H1 (cell line): ENCODE measurements around the gene ZMPSTE24. TPM values are rescaled to one million over a fixed set of nuclear protein-coding genes. Genes with fewer than 3 reads are reported as not detected.

ENCODE experiments used
- CTCF ChIA-PET: fragments of 300-600 bp; sonication (Branson Sonifier 250); formaldehyde crosslinking; loops from one replicate; lab custom pipeline; 2021; ENCODE audit not compliant: partially characterized antibody; lab: Charles Lee
- POLR2A ChIA-PET: fragments of 300-600 bp; sonication (Branson Sonifier 250); formaldehyde crosslinking; loops from one replicate; lab custom pipeline; 2021; ENCODE audit warnings: inconsistent platforms; ENCODE audit not compliant: partially characterized antibody; lab: Charles Lee
- DNase-seq, 2 experiments: peaks; one replicate each; pipeline versions ENCODE4 v3.0.0 to v3.0.0-alpha.2; 2010 to 2022; ENCODE audit warnings: low spot score in 2 of 2, low read depth in 1 of 2, mixed read lengths in 1 of 2
- FAIRE-seq: peaks from 2 replicates; lab custom pipeline; 2011; peaks lifted over from hg19 to GRCh38; lab: Jason Lieb, UNC
- H2AFZ ChIP-seq: 2 replicates; pipeline ENCODE4 v1.8.1; 2012; ENCODE audit warnings: low read length, inconsistent platforms
- H2AK5ac ChIP-seq: 2 replicates; pipeline ENCODE4 v1.6.1; 2013; ENCODE audit warnings: low read depth, low read length
- H2BK120ac ChIP-seq: replicated peaks from 2 replicates; pipeline ENCODE3; 2013; ENCODE audit warnings: low read depth, low read length, inconsistent platforms
- H2BK12ac ChIP-seq: 2 replicates; pipeline ENCODE4 v1.6.1; 2013; ENCODE audit warnings: low read depth, low read length
- H2BK15ac ChIP-seq: 2 replicates; pipeline ENCODE4 v1.6.1; 2013; ENCODE audit warnings: low read length
- H2BK20ac ChIP-seq: 2 replicates; pipeline ENCODE4 v1.6.1; 2013; ENCODE audit warnings: low read length
- H2BK5ac ChIP-seq: 2 replicates; pipeline ENCODE4 v1.6.1; 2013; ENCODE audit warnings: low read depth, low read length
- H3K14ac ChIP-seq: 2 replicates; pipeline ENCODE4 v1.6.1; 2013; ENCODE audit warnings: inconsistent platforms; ENCODE audit not compliant: insufficient read length
- H3K18ac ChIP-seq: 2 replicates; pipeline ENCODE4 v1.6.1; 2013; ENCODE audit warnings: low read length; ENCODE audit errors: extremely low read depth
- H3K23ac ChIP-seq: 2 replicates; pipeline ENCODE4 v1.6.1; 2013; ENCODE audit warnings: inconsistent platforms; ENCODE audit not compliant: insufficient read length
- H3K23me2 ChIP-seq: 2 replicates; pipeline ENCODE4 v1.6.1; 2013; ENCODE audit warnings: low read depth, low read length
- H3K27ac ChIP-seq: 2 replicates; pipeline ENCODE4 v1.6.1; 2011; ENCODE audit warnings: low read depth, low read length, inconsistent platforms
- H3K27me3 ChIP-seq, 4 experiments: replicated peaks in 1 of 4; 1 replicate in 1 of 4; 2 replicates in 3 of 4; pipeline versions ENCODE4 v1.6.1 to v1.8.1; 2011 to 2013; ENCODE audit warnings: low read length in 3 of 4, mild to moderate bottlenecking in 3 of 4, inconsistent platforms in 2 of 4, mixed read lengths in 2 of 4, moderate library complexity in 1 of 4; ENCODE audit not compliant: control insufficient read depth in 3 of 4, insufficient read depth in 3 of 4; ENCODE audit errors: extremely low read depth in 1 of 4
- H3K36me3 ChIP-seq, 4 experiments: 2 replicates each; pipeline versions ENCODE4 v1.6.1 to v1.8.1; 2011 to 2013; ENCODE audit warnings: mild to moderate bottlenecking in 4 of 4, low read length in 3 of 4, moderate library complexity in 2 of 4, control low read depth in 1 of 4, inconsistent platforms in 1 of 4; ENCODE audit not compliant: insufficient read depth in 4 of 4, control insufficient read depth in 2 of 4
- H3K4ac ChIP-seq: replicated peaks from 2 replicates; pipeline ENCODE3; 2013; ENCODE audit warnings: low read length, low read depth, mixed read lengths, inconsistent platforms; ENCODE audit not compliant: insufficient read length
- H3K4me1 ChIP-seq, 4 experiments: replicated peaks in 1 of 4; 1 replicate in 1 of 4; 2 replicates in 3 of 4; pipeline versions ENCODE4 v1.6.1 to v1.8.1; 2011 to 2013; ENCODE audit warnings: low read length in 3 of 4, inconsistent platforms in 2 of 4, mixed read lengths in 1 of 4; ENCODE audit not compliant: insufficient read depth in 4 of 4, control insufficient read depth in 3 of 4
- H3K4me2 ChIP-seq, 2 experiments: 2 replicates each; pipeline versions ENCODE4 v1.6.1 to v1.8.1; 2011 to 2013; ENCODE audit warnings: low read depth in 2 of 2, low read length in 2 of 2, control low read depth in 1 of 2, inconsistent platforms in 1 of 2, mild to moderate bottlenecking in 1 of 2; ENCODE audit not compliant: insufficient read depth in 1 of 2
- H3K4me3 ChIP-seq, 4 experiments: fragments of 200-600, 300-600 bp in 1 of 4; sonication (generic), shearing (Covaris generic), sonication (Bioruptor Twin) in 1 of 4; 2 replicates each; pipeline versions ENCODE4 v1.5.1 to v1.8.1; 2011 to 2016; ENCODE audit warnings: low read length in 4 of 4, low read depth in 3 of 4, control low read depth in 2 of 4, inconsistent platforms in 2 of 4, mild to moderate bottlenecking in 2 of 4, mixed read lengths in 1 of 4, moderate library complexity in 1 of 4; ENCODE audit not compliant: insufficient read depth in 2 of 4; ENCODE audit errors: extremely low read depth in 1 of 4
- H3K56ac ChIP-seq: replicated peaks from 2 replicates; pipeline ENCODE3; 2013; ENCODE audit warnings: low read depth, mild to moderate bottlenecking, mixed read lengths, low read length, inconsistent platforms; ENCODE audit not compliant: insufficient read length
- H3K79me1 ChIP-seq: 2 replicates; pipeline ENCODE4 v1.6.1; 2013; ENCODE audit warnings: low read depth, low read length, control low read depth
- H3K79me2 ChIP-seq, 2 experiments: 2 replicates each; pipeline versions ENCODE4 v1.6.1 to v1.8.1; 2012 to 2013; ENCODE audit warnings: low read length in 2 of 2, mild to moderate bottlenecking in 2 of 2, inconsistent platforms in 1 of 2; ENCODE audit not compliant: insufficient read depth in 2 of 2, control insufficient read depth in 1 of 2
- H3K9ac ChIP-seq, 4 experiments: replicated peaks in 1 of 4; 1 replicate in 1 of 4; 2 replicates in 3 of 4; pipeline versions ENCODE4 v1.6.1 to v1.8.1; 2011 to 2013; ENCODE audit warnings: low read depth in 3 of 4, low read length in 3 of 4, control low read depth in 2 of 4, mild to moderate bottlenecking in 2 of 4, moderate library complexity in 2 of 4, inconsistent platforms in 1 of 4; ENCODE audit errors: extremely low read depth in 1 of 4
- H3K9me3 ChIP-seq, 2 experiments: 2 replicates each; pipeline versions ENCODE4 v1.6.1 to v1.8.1; 2012 to 2013; ENCODE audit warnings: mild to moderate bottlenecking in 2 of 2, moderate library complexity in 2 of 2, control low read depth in 1 of 2, inconsistent platforms in 1 of 2, low read depth in 1 of 2, low read length in 1 of 2, mixed read lengths in 1 of 2; ENCODE audit not compliant: insufficient read depth in 2 of 2
- H4K20me1 ChIP-seq, 2 experiments: replicated peaks in 1 of 2; 2 replicates each; pipeline versions ENCODE3 to v1.8.1; 2011 to 2013; ENCODE audit warnings: inconsistent platforms in 2 of 2, low read length in 2 of 2, mild to moderate bottlenecking in 1 of 2; ENCODE audit not compliant: insufficient read depth in 2 of 2, control insufficient read depth in 1 of 2
- H4K5ac ChIP-seq: 2 replicates; pipeline ENCODE4 v1.6.1; 2013; ENCODE audit warnings: low read length, low read depth, mixed read lengths, inconsistent platforms; ENCODE audit not compliant: insufficient read length
- H4K8ac ChIP-seq: 2 replicates; pipeline ENCODE4 v1.8.0; 2013; ENCODE audit warnings: mild to moderate bottlenecking, moderate library complexity, low read length, inconsistent platforms; ENCODE audit not compliant: insufficient read depth; ENCODE audit errors: extremely low read depth
- H4K91ac ChIP-seq: replicated peaks from 2 replicates; pipeline ENCODE3; 2013; ENCODE audit warnings: low read length, mixed read lengths, inconsistent platforms; ENCODE audit not compliant: insufficient read length
- CTCF ChIP-seq, 3 experiments: IDR thresholded peaks; 1 replicate in 2 of 3; 2 replicates in 1 of 3; pipeline versions ENCODE4 v1.5.1 to v1.6.1; 2011; ENCODE audit warnings: low read length in 3 of 3, mild to moderate bottlenecking in 3 of 3, inconsistent platforms in 2 of 3, low read depth in 1 of 3, moderate library complexity in 1 of 3; ENCODE audit not compliant: insufficient read depth in 1 of 3; ENCODE audit errors: control extremely low read depth in 1 of 3
- HDAC6 ChIP-seq: IDR thresholded peaks from one replicate; pipeline ENCODE4 v1.7.1; 2012; ENCODE audit warnings: low read depth, mild to moderate bottlenecking, inconsistent platforms, low read length, moderate library complexity
- KDM4A ChIP-seq: IDR thresholded peaks from one replicate; pipeline ENCODE4 v1.7.1; 2012; ENCODE audit warnings: low read depth, mild to moderate bottlenecking, moderate library complexity, low read length, inconsistent platforms; ENCODE audit not compliant: severe bottlenecking
- RBBP5 ChIP-seq: IDR thresholded peaks from 2 replicates; pipeline ENCODE4 v1.7.1; 2012; ENCODE audit warnings: low read depth, mild to moderate bottlenecking, inconsistent platforms, low read length, moderate library complexity, borderline replicate concordance
- RNF2 ChIP-seq: fragments of 200-900, 300-1000 bp; sonication (generic); IDR thresholded peaks from 2 replicates; pipeline ENCODE4 v1.7.1; 2016; ENCODE audit warnings: borderline replicate concordance, low read depth, mild to moderate bottlenecking, antibody characterized with exemption, low read length; ENCODE audit not compliant: poor library complexity, severe bottlenecking; ENCODE audit errors: missing control alignments
- SIX5 ChIP-seq: IDR thresholded peaks from 2 replicates; pipeline ENCODE4 v1.6.1; 2011; ENCODE audit warnings: mild to moderate bottlenecking, low read depth, low read length
- SP2 ChIP-seq: IDR thresholded peaks from 2 replicates; pipeline ENCODE4 v1.6.1; 2012; ENCODE audit warnings: mild to moderate bottlenecking, low read length, inconsistent platforms
- SRF ChIP-seq: IDR thresholded peaks from 2 replicates; pipeline ENCODE4 v1.6.1; 2011; ENCODE audit warnings: mild to moderate bottlenecking, low read depth, low read length, moderate library complexity
- TAF1 ChIP-seq: IDR thresholded peaks from 2 replicates; pipeline ENCODE4 v1.6.1; 2011; ENCODE audit warnings: mild to moderate bottlenecking, low read depth, low read length
- TEAD4 ChIP-seq: IDR thresholded peaks from 2 replicates; pipeline ENCODE4 v1.6.1; 2012; ENCODE audit warnings: low read depth, low read length, inconsistent platforms, mixed read lengths
- YY1 ChIP-seq: IDR thresholded peaks from 2 replicates; pipeline ENCODE4 v1.6.1; 2011; ENCODE audit warnings: low read depth, mild to moderate bottlenecking, low read length
- WGBS, 2 experiments: shearing (Covaris generic) in 1 of 2; methylation state at CpG; one replicate each; pipeline versions ENCODE4 v1.1.6 to v1.1.7; 2013 to 2015; ENCODE audit warnings: low lambda C conversion rate in 2 of 2, mixed read lengths in 2 of 2, inconsistent platforms in 1 of 2, low coverage in 1 of 2, missing lambda C conversion rate in 1 of 2; ENCODE audit not compliant: insufficient replicate concordance in 2 of 2, insufficient coverage in 1 of 2, insufficient read length in 1 of 2; ENCODE audit errors: extremely low coverage in 1 of 2, missing lambda C conversion rate in 1 of 2; 5-methylcytosine and 5-hydroxymethylcytosine counted together
- polyA plus RNA-seq, 7 experiments: library from polyadenylated mRNA; depleted of rRNA in 3 of 7; stranded (reverse) in 5 of 7; unstranded in 2 of 7; fragments of >200 nt in 5 of 7; fragments of 200-250 nt in 2 of 7; gene quantifications; 1 replicate in 5 of 7; 2 replicates in 1 of 7; 4 replicates in 1 of 7; pipeline versions ENCODE4 v1.2.1 to v1.2.3, GENCODE V29; 2011 to 2013; ENCODE audit warnings: missing spikeins in 2 of 7, mixed read lengths in 2 of 7
- total RNA-seq: library from RNA; stranded (reverse); fragmentation: NEBNext Ultra II Directional; extraction: Animal tissue kit (Norgen Biotek cat#: 25700); gene quantifications from 2 replicates; pipeline ENCODE4 v1.2.1, GENCODE V29; 2021

ZMPSTE24 gene
- total and polyA plus RNA-seq, 2 of the 8 experiments (the other 6 are each of a cell fraction or from before 2014, with no cell fraction given), result 12.7 to 42.9 TPM

GRCh38 chr1:40244138-40244744 lies 13.8 kb upstream of the ZMPSTE24 start:
- Histone ChIP-seq H3K4me2 (no peak overlapping the region), H3K79me2 (no peaks in the 10 kb centered on the region), H3K23ac (no peak overlapping the region), H3K4ac (no peak overlapping the region), H3K79me1 (no peaks in the 10 kb centered on the region), H2BK120ac (no peak overlapping the region), H4K8ac (no peak overlapping the region), H3K9ac (no peak overlapping the region), H3K9me3 (no peaks in the 10 kb centered on the region), H3K27ac (no peak overlapping the region), H3K14ac (no peak overlapping the region), H2BK20ac (no peak overlapping the region), H3K36me3 (peaks cover 0 to 3% (median 0%) of the 10 kb centered on the region in 4 experiments; a peak in 2 of 8 replicates), H3K18ac (no peak overlapping the region), H4K5ac (no peak overlapping the region), H3K27me3 (peaks cover 0 to 1% (median 0%) of the 10 kb centered on the region in 4 experiments; a peak in 1 of 7 replicates), H4K91ac (no peak overlapping the region), H2AFZ (no peak overlapping the region), H2AK5ac (no peak overlapping the region), H2BK15ac (no peak overlapping the region), H4K20me1 (no peaks in the 10 kb centered on the region), H2BK5ac (no peak overlapping the region), H2BK12ac (no peak overlapping the region), H3K4me1 (no peaks in the 10 kb centered on the region), H3K23me2 (no peaks in the 10 kb centered on the region), H3K56ac (no peak overlapping the region), H3K4me3 (no peak overlapping the region)
- DNase-seq (no peak), FAIRE-seq (no peak)
- whole genome bisulfite sequencing, 2 experiments, result 85% methylated on average over 4 of the region's 4 CpGs; no CpG with 5 or more reads in 1 of the 2 experiments
- POLR2A ChIA-PET, result interaction anchor here (0.6 to 0.9 kb wide), 2 partner anchors 15 to 207 kb away, joined by 3 read pairs; no protein-coding TSS in a partner anchor
- CTCF ChIA-PET, result no interaction called here
- TF ChIP-seq SRF, result no peak
- no peak for TF ChIP-seq TEAD4
- no peak for TF ChIP-seq RNF2
- TF ChIP-seq KDM4A, result no peak
- no peak for TF ChIP-seq SIX5
- no peak for TF ChIP-seq HDAC6
- TF ChIP-seq TAF1, result no peak
- no peak for TF ChIP-seq CTCF (IDR thresholded peaks at IDR 0.05; ENCODE audit: control extremely low read depth in 1 of 3, insufficient read depth in 1 of 3, low read depth in 1 of 3, low read length in 3 of 3)
- TF ChIP-seq RBBP5, result no peak
- TF ChIP-seq SP2, result no peak
- no peak for TF ChIP-seq YY1
